ENCODE data around the gene SNRPD1.

SNRPD1 gene

GRCh38 chr18:21656402-21656801 is 44.3 kb downstream of the SNRPD1 start:
- Histone ChIP-seq H3K27ac (ENCODE audit: extremely low read depth, low read depth, low read length) (no peak overlapping the region), H3K9me3 (ENCODE audit: control insufficient read depth, insufficient read depth, low read depth, low read length) (no peaks in the 10 kb centered on the region), H3K4me3 (ENCODE audit: low read depth, low read length) (no peak overlapping the region), H3K36me3 (ENCODE audit: control insufficient read depth in 2 of 2, insufficient read depth in 1 of 2, low read length in 2 of 2) (peaks cover 0 to 5% of the 10 kb centered on the region in 2 experiments; a peak in 1 of 3 replicates), H3K4me1 (ENCODE audit: control insufficient read depth, insufficient read depth, low read length) (peaks cover 7% of the 10 kb centered on the region)
- ChIA-PET POLR2A (no interaction called here), CTCF (no interaction called here)
- TF ChIP-seq ZNF664 (tag by site-specific recombination; IDR thresholded peaks at IDR 0.05) (no peak), ZBTB1 (tag by site-specific recombination; IDR thresholded peaks at IDR 0.05) (no peak), ZNF138 (tag by site-specific recombination; IDR thresholded peaks at IDR 0.05; ENCODE audit: borderline replicate concordance) (no peak), ZNF341 (tag by site-specific recombination; IDR thresholded peaks at IDR 0.05; ENCODE audit: low read depth) (no peak), ZNF514 (tag by site-specific recombination; IDR thresholded peaks at IDR 0.05) (no peak), ZNF560 (tag by site-specific recombination; IDR thresholded peaks at IDR 0.05; ENCODE audit: borderline replicate concordance) (no peak), OVOL3 (tag by site-specific recombination; IDR thresholded peaks at IDR 0.05) (no peak), HOXA7 (CRISPR knock-in tag; IDR thresholded peaks at IDR 0.05; ENCODE audit: borderline replicate concordance) (no peak), ZNF670 (tag by site-specific recombination; IDR thresholded peaks at IDR 0.05; ENCODE audit: low read depth) (no peak), ZNF398 (tag by site-specific recombination; IDR thresholded peaks at IDR 0.05) (no peak), ZXDB (tag by site-specific recombination; IDR thresholded peaks at IDR 0.05) (peak; percentile 76), ZNF223 (tag by site-specific recombination; IDR thresholded peaks at IDR 0.05) (no peak), ZBTB26 (tag by site-specific recombination; optimal IDR thresholded peaks at IDR 0.05) (no peak), ZNF626 (tag by site-specific recombination; IDR thresholded peaks at IDR 0.05) (no peak), ZNF692 (tag by site-specific recombination; IDR thresholded peaks at IDR 0.05) (0 out of 2 replicates have a peak, but pooled peaks have one; percentile 28), SALL2 (tag by site-specific recombination; IDR thresholded peaks at IDR 0.05; ENCODE audit: borderline replicate concordance) (no peak), ZNF274 (IDR thresholded peaks at IDR 0.05; ENCODE audit: low read length) (no peak), ZNF274 (tag by site-specific recombination; IDR thresholded peaks at IDR 0.05; ENCODE audit: borderline replicate concordance) (no peak), ZNF214 (tag by site-specific recombination; IDR thresholded peaks at IDR 0.05; ENCODE audit: borderline replicate concordance) (no peak)
- TF ChIP-seq, protein P1, sequence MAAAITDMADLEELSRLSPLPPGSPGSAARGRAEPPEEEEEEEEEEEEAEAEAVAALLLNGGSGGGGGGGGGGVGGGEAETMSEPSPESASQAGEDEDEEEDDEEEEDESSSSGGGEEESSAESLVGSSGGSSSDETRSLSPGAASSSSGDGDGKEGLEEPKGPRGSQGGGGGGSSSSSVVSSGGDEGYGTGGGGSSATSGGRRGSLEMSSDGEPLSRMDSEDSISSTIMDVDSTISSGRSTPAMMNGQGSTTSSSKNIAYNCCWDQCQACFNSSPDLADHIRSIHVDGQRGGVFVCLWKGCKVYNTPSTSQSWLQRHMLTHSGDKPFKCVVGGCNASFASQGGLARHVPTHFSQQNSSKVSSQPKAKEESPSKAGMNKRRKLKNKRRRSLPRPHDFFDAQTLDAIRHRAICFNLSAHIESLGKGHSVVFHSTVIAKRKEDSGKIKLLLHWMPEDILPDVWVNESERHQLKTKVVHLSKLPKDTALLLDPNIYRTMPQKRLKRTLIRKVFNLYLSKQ (tag by site-specific recombination; IDR thresholded peaks at IDR 0.05; ENCODE audit: borderline replicate concordance) = no peak
- TF ChIP-seq, protein P2, sequence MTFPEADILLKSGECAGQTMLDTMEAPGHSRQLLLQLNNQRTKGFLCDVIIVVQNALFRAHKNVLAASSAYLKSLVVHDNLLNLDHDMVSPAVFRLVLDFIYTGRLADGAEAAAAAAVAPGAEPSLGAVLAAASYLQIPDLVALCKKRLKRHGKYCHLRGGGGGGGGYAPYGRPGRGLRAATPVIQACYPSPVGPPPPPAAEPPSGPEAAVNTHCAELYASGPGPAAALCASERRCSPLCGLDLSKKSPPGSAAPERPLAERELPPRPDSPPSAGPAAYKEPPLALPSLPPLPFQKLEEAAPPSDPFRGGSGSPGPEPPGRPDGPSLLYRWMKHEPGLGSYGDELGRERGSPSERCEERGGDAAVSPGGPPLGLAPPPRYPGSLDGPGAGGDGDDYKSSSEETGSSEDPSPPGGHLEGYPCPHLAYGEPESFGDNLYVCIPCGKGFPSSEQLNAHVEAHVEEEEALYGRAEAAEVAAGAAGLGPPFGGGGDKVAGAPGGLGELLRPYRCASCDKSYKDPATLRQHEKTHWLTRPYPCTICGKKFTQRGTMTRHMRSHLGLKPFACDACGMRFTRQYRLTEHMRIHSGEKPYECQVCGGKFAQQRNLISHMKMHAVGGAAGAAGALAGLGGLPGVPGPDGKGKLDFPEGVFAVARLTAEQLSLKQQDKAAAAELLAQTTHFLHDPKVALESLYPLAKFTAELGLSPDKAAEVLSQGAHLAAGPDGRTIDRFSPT (tag by site-specific recombination; IDR thresholded peaks at IDR 0.05) = peak; percentile 16; the same call in 1 of the 2 replicates
- TF ChIP-seq, protein P3, sequence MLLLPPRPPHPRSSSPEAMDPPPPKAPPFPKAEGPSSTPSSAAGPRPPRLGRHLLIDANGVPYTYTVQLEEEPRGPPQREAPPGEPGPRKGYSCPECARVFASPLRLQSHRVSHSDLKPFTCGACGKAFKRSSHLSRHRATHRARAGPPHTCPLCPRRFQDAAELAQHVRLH (tag by site-specific recombination; IDR thresholded peaks at IDR 0.05) = no peak
- TF ChIP-seq, protein P4, sequence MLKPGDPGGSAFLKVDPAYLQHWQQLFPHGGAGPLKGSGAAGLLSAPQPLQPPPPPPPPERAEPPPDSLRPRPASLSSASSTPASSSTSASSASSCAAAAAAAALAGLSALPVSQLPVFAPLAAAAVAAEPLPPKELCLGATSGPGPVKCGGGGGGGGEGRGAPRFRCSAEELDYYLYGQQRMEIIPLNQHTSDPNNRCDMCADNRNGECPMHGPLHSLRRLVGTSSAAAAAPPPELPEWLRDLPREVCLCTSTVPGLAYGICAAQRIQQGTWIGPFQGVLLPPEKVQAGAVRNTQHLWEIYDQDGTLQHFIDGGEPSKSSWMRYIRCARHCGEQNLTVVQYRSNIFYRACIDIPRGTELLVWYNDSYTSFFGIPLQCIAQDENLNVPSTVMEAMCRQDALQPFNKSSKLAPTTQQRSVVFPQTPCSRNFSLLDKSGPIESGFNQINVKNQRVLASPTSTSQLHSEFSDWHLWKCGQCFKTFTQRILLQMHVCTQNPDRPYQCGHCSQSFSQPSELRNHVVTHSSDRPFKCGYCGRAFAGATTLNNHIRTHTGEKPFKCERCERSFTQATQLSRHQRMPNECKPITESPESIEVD (tag by site-specific recombination; IDR thresholded peaks at IDR 0.05) = peak; percentile 91
- TF ChIP-seq, protein P5, sequence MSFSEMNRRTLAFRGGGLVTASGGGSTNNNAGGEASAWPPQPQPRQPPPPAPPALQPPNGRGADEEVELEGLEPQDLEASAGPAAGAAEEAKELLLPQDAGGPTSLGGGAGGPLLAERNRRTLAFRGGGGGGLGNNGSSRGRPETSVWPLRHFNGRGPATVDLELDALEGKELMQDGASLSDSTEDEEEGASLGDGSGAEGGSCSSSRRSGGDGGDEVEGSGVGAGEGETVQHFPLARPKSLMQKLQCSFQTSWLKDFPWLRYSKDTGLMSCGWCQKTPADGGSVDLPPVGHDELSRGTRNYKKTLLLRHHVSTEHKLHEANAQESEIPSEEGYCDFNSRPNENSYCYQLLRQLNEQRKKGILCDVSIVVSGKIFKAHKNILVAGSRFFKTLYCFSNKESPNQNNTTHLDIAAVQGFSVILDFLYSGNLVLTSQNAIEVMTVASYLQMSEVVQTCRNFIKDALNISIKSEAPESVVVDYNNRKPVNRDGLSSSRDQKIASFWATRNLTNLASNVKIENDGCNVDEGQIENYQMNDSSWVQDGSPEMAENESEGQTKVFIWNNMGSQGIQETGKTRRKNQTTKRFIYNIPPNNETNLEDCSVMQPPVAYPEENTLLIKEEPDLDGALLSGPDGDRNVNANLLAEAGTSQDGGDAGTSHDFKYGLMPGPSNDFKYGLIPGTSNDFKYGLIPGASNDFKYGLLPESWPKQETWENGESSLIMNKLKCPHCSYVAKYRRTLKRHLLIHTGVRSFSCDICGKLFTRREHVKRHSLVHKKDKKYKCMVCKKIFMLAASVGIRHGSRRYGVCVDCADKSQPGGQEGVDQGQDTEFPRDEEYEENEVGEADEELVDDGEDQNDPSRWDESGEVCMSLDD (tag by site-specific recombination; IDR thresholded peaks at IDR 0.05) = no peak
